Cerebellar cortex (tissue), 1 donor: ENCODE measurements around the gene GSK3A.
"Not testable (repeated sequence)": the region's sequence is repeated elsewhere in the genome, so short reads cannot be mapped to it uniquely, and the experiment has no call there.

ENCODE experiments used
- DNase-seq: peaks from one replicate; pipeline ENCODE4 v3.0.0-alpha.2; 2015; ENCODE audit warnings: low spot score

The GSK3A gene

DNA sequence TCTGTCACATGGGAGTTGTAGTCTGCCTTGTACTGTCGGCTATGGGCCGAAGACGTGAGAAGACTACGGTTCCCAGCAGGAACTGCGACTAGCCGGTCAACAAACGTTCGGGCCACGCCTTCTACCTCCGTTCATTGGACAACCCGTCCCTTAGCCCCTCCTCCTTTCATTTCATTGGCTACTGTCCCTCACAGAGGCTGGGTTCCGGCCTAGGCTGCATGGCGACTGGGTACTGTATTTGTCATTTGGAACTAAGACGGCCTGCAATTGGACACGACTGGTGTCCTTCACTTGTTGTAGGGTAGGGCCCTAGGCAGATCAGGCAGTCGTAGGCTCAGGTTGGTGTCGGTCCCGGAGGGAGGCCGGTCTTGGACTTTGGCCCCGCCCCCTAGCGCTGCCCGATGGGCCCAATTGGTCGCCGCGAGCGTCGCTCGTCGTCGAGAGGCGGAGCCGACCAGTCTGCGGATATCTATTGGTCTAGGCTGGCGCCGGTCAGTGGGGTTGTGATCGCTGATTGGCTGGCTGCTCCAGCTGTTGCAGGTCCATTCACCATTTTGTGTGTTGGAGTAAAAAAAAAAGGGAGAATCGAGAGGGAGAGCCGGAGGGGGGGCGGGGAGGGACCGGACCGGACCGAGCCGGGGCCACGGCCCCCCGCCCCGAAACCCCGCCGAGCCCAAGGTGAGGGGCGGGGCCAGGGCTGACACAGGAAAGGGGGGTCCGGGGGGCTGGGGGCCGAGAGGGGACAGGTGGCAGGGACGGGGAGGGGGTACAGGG is 26.5 kb upstream of the GSK3A start, which contains the start of gene CIC:
Gene CIC (plus strand): TSS at position 549 of the 774 bp plus-strand sequence. CDS start 2,532 bp downstream, outside the sequence.
- DNase-seq: peak; percentile 100

GRCh38 chr19:42268142-42268703 is 25.8 kb upstream of the GSK3A start:
- peak; percentile 100 for DNase-seq

GRCh38 chr19:42267644-42268141 is 25.3 kb upstream of the GSK3A start:
- peak; percentile 50 for DNase-seq

DNA sequence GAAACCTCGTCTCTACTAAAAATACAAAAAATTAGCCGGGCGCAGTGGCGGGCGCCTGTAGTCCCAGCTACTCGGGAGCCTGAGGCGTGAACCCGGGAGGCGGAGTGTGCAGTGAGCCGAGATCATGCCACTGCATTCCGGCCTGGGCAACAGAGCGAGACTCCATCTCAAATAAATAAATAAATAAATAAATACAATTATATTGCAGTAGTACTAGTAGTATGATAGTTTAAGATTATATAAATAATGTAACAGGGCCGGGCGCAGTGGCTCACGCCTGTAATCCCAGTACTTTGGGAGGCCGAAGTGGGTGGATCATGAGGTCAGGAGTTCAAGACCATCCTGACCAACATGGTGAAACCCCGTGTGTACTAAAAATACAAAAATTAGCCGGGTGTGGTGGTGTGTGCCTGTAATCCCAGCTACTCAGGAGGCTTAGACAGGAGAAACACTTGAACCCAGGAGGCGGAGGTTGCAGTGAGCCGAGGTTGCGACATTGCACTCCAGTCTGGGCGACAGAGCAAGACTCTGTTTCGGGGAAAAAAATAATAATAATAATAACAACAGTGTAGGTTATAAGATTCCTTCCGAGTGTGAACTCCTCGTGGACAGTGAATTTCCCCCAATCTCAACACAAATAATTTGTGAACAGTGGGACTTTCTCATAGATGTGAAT is 24.7 kb upstream of the GSK3A start:
- DNase-seq: not testable (repeated sequence)

DNA sequence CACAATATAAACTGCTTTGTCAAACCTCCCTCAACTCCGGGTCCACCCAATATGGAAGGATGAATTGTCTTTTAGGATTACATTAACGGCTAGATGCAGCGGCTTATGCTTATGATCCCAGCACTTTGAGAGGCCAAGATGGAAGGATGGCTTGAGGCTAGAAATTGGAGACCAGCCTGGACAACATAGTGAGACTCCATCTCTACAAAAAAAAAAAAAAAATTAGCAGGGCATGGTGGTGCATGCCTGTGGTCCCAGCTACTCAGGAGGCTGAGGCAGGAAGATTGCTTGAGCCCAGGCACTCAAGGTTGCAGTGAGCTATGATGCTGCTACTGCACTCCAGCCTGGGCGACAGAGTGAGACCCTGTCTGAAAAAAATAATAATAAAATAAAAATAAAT is 23.7 kb upstream of the GSK3A start:
- DNase-seq: not testable (repeated sequence)

DNA sequence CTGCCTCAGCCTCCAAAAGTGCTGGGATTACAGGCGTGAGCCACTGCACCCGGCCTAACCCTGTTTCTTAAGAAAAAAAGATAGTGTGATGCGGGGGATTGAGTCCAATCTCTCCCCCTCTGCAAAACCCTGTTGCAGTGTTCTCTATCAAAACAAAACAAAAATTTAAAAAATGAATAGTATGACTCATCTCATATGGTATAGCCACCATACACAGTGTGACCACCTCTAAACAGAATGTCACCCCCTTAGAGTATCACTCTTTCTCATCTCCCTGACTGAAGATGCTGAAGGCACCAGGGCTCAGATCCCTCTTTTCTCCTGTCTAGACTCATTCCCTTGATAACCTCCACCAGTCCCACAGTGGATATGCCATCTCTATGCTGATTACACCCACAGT is 19.4 kb upstream of the GSK3A start:
- no peak for DNase-seq

- not testable (repeated sequence) for DNase-seq
Observed at GRCh38 chr19:42257842-42258241, 15.4 kb upstream of the GSK3A start.

GRCh38 chr19:42255766-42256745 is 13.7 kb upstream of the GSK3A start:
- peak; percentile 82 for DNase-seq

GRCh38 chr19:42254850-42255765 is 12.7 kb upstream of the GSK3A start, which contains the start of gene ERF:
TSS of gene ERF (minus strand) at chr19:42255128. CDS start at chr19:42254999, 129 bp downstream.
- peak; percentile 83 for DNase-seq

GRCh38 chr19:42254089-42254849 is 11.9 kb upstream of the GSK3A start:
- DNase-seq: peak; percentile 61

DNA sequence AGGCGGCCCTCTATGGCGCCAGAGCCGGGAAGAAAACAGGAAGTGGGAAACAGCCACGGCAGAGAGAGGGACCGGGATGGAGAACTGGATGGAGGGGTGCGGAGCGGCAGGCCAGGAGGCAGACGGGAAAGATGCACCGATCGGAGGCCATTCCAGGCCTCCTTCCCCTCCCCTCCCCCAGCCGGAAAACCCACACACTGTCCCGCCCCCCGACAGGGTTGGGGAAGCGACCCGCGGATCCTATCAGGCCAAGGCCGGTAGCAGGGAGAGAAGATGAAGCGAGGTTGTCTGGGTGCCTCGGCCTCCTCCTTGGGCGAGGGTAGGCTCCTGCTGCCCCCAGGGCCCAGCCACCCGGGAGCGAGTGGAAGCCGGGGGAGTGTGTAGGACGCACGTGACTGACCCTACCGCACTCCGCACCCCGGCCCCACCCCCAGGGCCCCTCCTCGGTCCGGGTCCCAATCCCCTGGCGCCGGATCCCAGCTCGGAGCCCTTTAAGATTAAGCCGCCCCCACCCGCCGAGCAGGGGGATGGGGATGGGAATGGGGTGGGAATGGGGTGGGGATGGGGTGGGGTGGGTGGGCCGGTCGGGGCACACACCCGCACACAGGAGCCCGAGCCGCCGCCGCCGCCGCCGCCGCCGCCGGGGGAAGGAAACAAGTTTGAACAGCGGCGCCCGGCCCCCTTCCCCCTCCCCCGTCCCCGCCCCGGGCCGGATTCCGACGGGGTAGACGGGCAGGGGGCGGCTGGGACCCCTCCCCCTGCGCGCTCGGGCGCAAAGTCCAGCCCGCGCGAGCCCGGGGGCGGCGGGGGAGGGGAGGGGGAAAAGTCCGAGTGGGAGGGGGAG is 11.1 kb upstream of the GSK3A start:
- peak; percentile 53 for DNase-seq

- DNase-seq: peak; percentile 65
Observed at GRCh38 chr19:42252365-42253244, 10.2 kb upstream of the GSK3A start.

DNA sequence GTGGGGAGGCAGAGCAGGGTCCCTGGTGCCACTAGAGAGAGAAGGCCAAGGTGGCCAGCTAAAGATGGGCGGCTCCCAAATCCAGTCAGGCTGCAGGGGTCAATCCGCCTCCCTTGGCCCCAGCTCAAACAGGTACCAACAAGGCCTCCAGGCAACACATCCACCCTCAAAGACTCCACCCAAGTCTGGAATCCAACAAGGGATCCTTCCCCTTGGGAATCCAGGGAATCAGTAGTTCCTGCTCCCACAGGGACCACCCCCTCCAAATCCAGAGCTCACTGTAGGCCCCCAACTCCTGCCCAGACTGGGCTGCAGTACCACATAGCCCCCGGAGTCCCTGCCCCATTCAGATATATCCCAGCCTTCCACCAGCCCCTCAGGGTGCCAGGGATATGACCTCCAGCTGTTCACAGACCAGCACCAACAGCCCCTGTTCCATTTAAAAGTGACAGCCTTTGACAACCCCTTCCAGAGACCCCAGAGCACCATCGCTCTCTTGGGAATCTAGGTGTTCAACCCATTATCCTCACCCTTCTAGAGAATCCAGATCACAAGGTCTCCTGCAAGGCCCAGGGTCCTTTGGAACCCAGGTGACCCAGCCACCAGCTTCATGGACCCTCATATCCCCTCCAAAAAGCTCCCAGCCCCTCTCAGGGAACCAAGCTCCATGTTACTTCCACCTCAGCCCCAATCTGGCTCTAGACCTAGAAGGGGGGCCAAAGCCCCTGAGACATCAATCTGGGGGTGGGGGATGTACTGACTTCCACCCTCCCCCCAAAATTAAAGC is 9.4 kb upstream of the GSK3A start:
- no peak for DNase-seq

GRCh38 chr19:42250666-42251531 is 8.5 kb upstream of the GSK3A start:
- DNase-seq: no peak

DNA sequence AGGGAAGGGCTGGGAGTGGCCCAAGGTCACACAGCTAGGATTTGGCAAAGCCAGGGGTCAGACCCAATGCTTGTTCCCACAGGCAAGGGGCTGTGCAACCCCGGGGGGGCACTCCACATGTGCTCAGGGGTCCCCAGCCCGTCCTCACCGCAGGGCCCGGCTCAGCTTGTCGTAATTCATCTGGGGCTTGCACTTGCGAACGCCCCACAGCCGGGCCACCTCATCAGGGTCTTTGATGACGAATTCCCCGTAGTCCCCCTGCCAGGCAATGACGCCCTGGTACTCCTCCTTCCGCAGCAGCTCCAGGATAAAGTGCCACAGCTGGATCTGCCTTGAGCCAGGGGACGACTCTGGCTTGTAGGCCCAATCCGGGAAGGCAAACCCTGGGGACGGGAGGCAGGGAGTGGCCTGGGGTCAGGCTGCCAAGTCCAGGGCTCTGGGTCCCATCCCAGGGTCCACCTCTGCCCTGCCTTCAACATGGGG is 7.8 kb upstream of the GSK3A start:
- DNase-seq: no peak

DNA sequence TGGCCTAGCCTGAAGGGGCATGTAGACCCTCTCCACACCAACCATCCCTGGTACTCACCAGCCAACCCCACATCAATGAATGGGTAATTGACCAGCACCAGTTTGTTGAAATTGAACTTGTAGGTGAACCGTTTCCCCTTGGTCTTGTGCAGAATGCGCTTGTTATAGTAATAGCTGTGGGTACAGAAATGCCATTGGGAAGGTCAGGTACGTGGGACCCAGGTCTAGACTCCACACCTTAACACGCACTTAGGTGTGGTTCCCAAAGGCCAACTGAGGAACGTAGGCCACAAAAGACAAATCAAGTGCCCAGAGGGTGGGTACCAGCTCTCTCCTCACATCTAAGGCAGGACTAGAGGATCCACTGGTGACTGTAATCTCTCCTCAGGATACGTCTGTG is 7.4 kb upstream of the GSK3A start:
- no peak for DNase-seq
